T-cell (primary cell): Measurements from ENCODE around the gene GLTP. TPM values are rescaled to one million over a fixed set of nuclear protein-coding genes. Genes with fewer than 3 reads are reported as not detected.

Source experiments
- ATAC-seq, 4 experiments: fragments of 200-7000 bp in 3 of 4; fragments of 150-1000 bp in 1 of 4; cut with Tn5 transposase; replicated peaks in 1 of 4; 1 replicate in 3 of 4; 2 replicates in 1 of 4; pipeline ENCODE4 v1.10.0; 2021; ENCODE audit warnings: moderate library complexity in 3 of 4, mild to moderate bottlenecking in 2 of 4, moderate number of reproducible peaks in 1 of 4
- CTCF ChIA-PET, 2 donors: fragments of 300-600 bp; sonication (Branson Sonifier 250); formaldehyde crosslinking; loops; one replicate each; lab custom pipeline; 2022; ENCODE audit warnings: antibody characterized with exemption in 2 of 2; lab: Charles Lee
- POLR2A ChIA-PET, 2 donors: fragments of 300-600 bp; sonication (Branson Sonifier 250); formaldehyde crosslinking; loops; one replicate each; lab custom pipeline; 2022; ENCODE audit warnings: antibody characterized with exemption in 2 of 2; lab: Charles Lee
- DNase-seq, 35 experiments: peaks; one replicate each; pipeline versions ENCODE4 v3.0.0 to v3.0.0-alpha.2; 2013 to 2023
- H3K27ac ChIP-seq: one replicate; pipeline ENCODE4 v1.5.1; 2013; ENCODE audit warnings: low read length
- H3K27me3 ChIP-seq, 2 experiments: replicated peaks in 1 of 2; 1 replicate in 1 of 2; 2 replicates in 1 of 2; pipeline versions ENCODE4 v1.6.1 to v1.7.0; 2013; ENCODE audit warnings: low read length in 1 of 2, mixed read lengths in 1 of 2; ENCODE audit not compliant: control insufficient read depth in 2 of 2, insufficient read depth in 2 of 2; ENCODE audit errors: extremely low read depth in 1 of 2
- H3K36me3 ChIP-seq, 2 donors: 1 replicate in 1 of 2; 2 replicates in 1 of 2; pipeline versions ENCODE4 v1.6.1 to v1.7.0; 2013; ENCODE audit warnings: low read length in 1 of 2; ENCODE audit not compliant: control insufficient read depth in 2 of 2, insufficient read depth in 1 of 2; ENCODE audit errors: extremely low read depth in 1 of 2
- H3K4me1 ChIP-seq, 2 experiments: 1 replicate in 1 of 2; 2 replicates in 1 of 2; pipeline versions ENCODE4 v1.6.1 to v1.7.0; 2013; ENCODE audit warnings: low read length in 2 of 2, mixed read lengths in 1 of 2; ENCODE audit not compliant: insufficient read depth in 2 of 2, control insufficient read depth in 1 of 2; ENCODE audit errors: extremely low read depth in 1 of 2
- H3K4me3 ChIP-seq, 2 donors: 1 replicate in 1 of 2; 2 replicates in 1 of 2; pipeline versions ENCODE4 v1.5.1 to v1.7.0; 2013; ENCODE audit warnings: mild to moderate bottlenecking in 2 of 2, low read length in 1 of 2, moderate library complexity in 1 of 2; ENCODE audit not compliant: control insufficient read depth in 1 of 2; ENCODE audit errors: extremely low read depth in 1 of 2
- H3K9me3 ChIP-seq: 2 replicates; pipeline ENCODE4 v1.7.0; 2013
- H3K27ac Mint-ChIP-seq, 2 donors: one replicate each; pipeline ENCODE4 v1.8.0; 2020 to 2021; ENCODE audit warnings: mild to moderate bottlenecking in 2 of 2, mixed read lengths in 2 of 2
- H3K27me3 Mint-ChIP-seq, 2 donors: one replicate each; pipeline ENCODE4 v1.8.0; 2021 to 2022; ENCODE audit warnings: mixed read lengths in 2 of 2
- H3K36me3 Mint-ChIP-seq: one replicate; pipeline ENCODE4 v1.8.0; 2021; ENCODE audit warnings: mixed read lengths
- H3K4me1 Mint-ChIP-seq, 3 donors: one replicate each; pipeline ENCODE4 v1.8.0; 2020 to 2022; ENCODE audit warnings: mixed read lengths in 3 of 3, mild to moderate bottlenecking in 1 of 3
- H3K4me3 Mint-ChIP-seq, 3 donors: one replicate each; pipeline ENCODE4 v1.8.0; 2020 to 2022; ENCODE audit warnings: mild to moderate bottlenecking in 3 of 3, mixed read lengths in 3 of 3, moderate library complexity in 3 of 3
- H3K9me3 Mint-ChIP-seq, 3 donors: one replicate each; pipeline ENCODE4 v1.8.0; 2020 to 2022; ENCODE audit warnings: mixed read lengths in 3 of 3
- WGBS: methylation state at CpG from one replicate; pipeline ENCODE4 v1.1.5; 2013; ENCODE audit warnings: missing lambda C conversion rate; ENCODE audit not compliant: insufficient coverage; 5-methylcytosine and 5-hydroxymethylcytosine counted together
- total RNA-seq, 35 experiments: library from RNA in 6 of 35; stranded (reverse) in 6 of 35; fragments of 120-200 nt in 1 of 35; gene quantifications; one replicate each; pipeline versions ENCODE4 v1.2.1 to v1.2.4 and lab custom pipeline; 2013 to 2026

GLTP gene
- total RNA-seq, 5 donors from 2014 or later (not counting 1 experiment from before 2014, with no cell fraction given) = 22.0 to 29.5 (median 23.8) TPM

DNA sequence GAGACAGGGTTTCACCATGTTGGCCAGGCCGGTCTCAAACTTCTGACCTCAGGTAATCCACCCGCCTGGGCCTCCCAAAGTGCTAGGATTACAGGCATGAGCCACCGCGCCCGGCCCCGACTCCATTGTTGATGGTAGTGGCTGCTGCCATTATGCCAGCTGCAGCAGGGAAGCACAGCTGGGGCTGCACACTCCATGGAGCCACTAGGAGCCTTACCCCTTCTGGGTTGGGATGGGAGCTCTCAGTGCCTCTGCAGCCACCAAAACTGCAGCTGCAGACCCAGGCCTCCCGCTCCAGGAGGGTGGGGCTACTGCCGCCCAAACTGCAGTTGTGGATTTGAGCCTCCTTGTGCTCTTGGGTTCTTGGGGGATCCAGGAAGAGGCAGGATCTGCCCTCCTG is 45.7 kb upstream of the GLTP start:
- Mint-ChIP-seq H3K4me3 (no peak overlapping the region), H3K36me3 (peaks cover 20% of the 10 kb centered on the region), H3K27me3 (no peaks in the 10 kb centered on the region), H3K9me3 (no peaks in the 10 kb centered on the region), H3K27ac (no peak overlapping the region), H3K4me1 (peaks cover 0 to 3% (median 0%) of the 10 kb centered on the region in 3 donors)
- CTCF ChIA-PET = no interaction called here
- peaks cover 14 to 27% of the 10 kb centered on the region in 2 donors for H3K36me3 ChIP-seq
- H3K4me1 ChIP-seq = no peaks in the 10 kb centered on the region
- DNase-seq = no peak
- POLR2A ChIA-PET = no interaction called here
- H3K27ac ChIP-seq = no peak overlapping the region
- H3K4me3 ChIP-seq = no peak overlapping the region
- H3K9me3 ChIP-seq = no peaks in the 10 kb centered on the region
- ATAC-seq = no peak
- WGBS = 91% methylated on average over 7 of the region's 8 CpGs
- no peaks in the 10 kb centered on the region for H3K27me3 ChIP-seq

DNA sequence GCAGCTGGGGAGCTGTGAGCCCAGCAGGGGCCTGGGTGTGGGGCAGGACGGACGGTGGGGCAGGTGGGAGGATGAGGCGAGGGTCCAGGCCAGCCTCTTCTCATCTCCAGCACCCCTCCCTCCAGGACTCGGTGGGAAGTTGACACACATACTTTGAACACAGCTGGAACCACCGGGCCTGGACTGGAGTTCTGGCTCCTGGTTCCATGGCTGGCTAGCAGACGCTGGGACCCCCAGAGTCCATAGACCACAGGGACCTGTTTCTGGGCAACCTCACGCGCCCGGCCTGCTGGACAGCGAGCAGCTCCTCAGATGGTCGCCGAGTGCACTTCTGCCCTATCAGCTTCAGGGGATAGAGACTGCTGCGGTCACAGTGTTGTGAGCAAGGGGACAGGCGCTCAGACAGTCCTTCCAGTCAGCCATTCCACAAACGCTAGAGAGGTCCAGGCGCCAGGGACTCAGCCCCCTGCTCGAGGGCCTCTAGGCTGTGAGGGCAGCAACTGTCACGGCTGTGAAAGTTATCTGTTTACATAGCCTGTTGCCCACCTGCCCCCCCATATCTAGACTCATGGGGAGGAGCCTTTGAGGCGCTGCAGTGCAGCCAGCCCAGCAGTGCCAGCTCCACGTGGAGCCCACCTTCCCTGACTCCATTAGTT is 45.0 kb upstream of the GLTP start:
- Histone ChIP-seq H3K4me3 (no peak overlapping the region), H3K4me1 (no peaks in the 10 kb centered on the region), H3K27ac (no peak overlapping the region), H3K27me3 (no peaks in the 10 kb centered on the region), H3K9me3 (no peaks in the 10 kb centered on the region), H3K36me3 (peaks cover 12 to 27% of the 10 kb centered on the region in 2 donors)
- H3K4me1 Mint-ChIP-seq = peaks cover 0 to 3% (median 0%) of the 10 kb centered on the region in 3 donors
- no peak for DNase-seq
- no peaks in the 10 kb centered on the region for H3K9me3 Mint-ChIP-seq
- ChIA-PET POLR2A (no interaction called here), CTCF (no interaction called here)
- WGBS = 94% methylated on average over 13 of the region's 20 CpGs
- ATAC-seq = no peak
- no peak overlapping the region for H3K4me3 Mint-ChIP-seq
- H3K27ac Mint-ChIP-seq = no peak overlapping the region
- peaks cover 24% of the 10 kb centered on the region for H3K36me3 Mint-ChIP-seq
- no peaks in the 10 kb centered on the region for H3K27me3 Mint-ChIP-seq

DNA sequence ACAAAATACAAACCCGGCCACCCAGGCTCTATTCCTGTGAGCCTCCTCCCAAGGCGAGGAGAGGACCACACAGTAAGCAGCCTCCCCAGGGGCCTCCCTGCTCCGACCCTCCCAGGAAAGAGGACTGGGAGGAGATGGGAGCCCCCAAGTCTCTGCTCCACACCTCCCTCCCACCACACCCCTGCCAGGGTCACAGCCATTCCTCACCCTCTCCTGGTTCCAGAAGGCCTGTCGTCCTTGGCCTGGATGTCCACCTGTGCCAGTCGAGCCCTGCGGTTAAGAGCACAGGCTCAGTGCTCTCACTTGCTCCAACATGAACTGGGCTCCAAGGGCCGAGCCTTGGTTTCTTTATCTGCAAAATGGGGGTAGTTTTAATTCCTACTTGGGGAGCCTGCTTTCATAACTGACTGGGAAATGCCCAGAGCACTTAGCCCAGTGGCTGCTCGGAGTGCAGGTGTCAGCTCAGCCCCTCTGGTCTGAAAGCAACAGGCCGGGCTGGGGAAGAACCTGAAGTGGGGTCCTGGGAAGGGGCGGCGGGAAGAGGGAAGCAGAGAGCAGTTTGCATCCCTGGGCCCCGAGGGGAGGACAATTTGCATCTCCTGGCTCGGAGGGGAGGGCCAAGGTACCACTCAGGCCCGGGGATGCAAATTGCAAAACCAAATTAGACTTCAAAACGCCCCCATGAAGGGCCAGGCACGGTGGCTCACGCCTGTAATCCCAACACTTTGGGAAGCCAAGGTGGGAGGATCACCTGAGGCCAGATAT is 43.3 kb upstream of the GLTP start:
- H3K27me3 Mint-ChIP-seq = no peaks in the 10 kb centered on the region
- H3K27ac ChIP-seq = no peak overlapping the region
- no peaks in the 10 kb centered on the region for H3K27me3 ChIP-seq
- no peak overlapping the region for H3K4me3 ChIP-seq
- ChIA-PET CTCF (no interaction called here), POLR2A (interaction anchor here in 1 of 2 donors (0.7 kb wide), 1 partner anchor 130 kb away, joined by 5 read pairs; no protein-coding TSS in a partner anchor)
- no peak overlapping the region for H3K4me3 Mint-ChIP-seq
- H3K4me1 Mint-ChIP-seq = peaks cover 0 to 3% (median 0%) of the 10 kb centered on the region in 3 donors
- no peak overlapping the region for H3K27ac Mint-ChIP-seq
- ATAC-seq (no peak), DNase-seq (no peak)
- no peaks in the 10 kb centered on the region for H3K9me3 Mint-ChIP-seq
- peaks cover 15 to 34% of the 10 kb centered on the region in 2 donors for H3K36me3 ChIP-seq
- peaks cover 34% of the 10 kb centered on the region for H3K36me3 Mint-ChIP-seq
- no peaks in the 10 kb centered on the region for H3K4me1 ChIP-seq
- no peaks in the 10 kb centered on the region for H3K9me3 ChIP-seq
- WGBS = 85% methylated on average over 11 of the region's 17 CpGs

DNA sequence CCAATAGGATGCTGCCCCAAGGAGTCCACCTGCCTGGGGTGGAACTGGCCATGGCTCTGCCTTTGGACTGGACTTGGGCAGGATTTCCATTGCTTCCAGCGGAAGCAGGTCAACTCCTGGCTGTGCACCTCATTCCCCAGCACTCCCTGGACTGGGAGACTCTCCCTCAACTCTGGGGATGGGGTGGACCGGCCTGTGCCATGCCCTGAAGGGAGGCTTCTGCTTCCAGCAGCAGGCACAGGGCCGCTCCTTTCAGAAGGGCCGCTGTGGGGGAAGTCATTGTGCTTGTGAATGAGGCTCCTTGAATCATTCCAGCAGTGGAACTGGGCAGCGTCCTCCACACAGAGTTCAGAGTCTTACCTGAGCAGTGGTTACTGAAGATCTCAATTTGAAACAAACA is 42.7 kb upstream of the GLTP start:
- H3K9me3 Mint-ChIP-seq = no peaks in the 10 kb centered on the region
- peaks cover 38% of the 10 kb centered on the region for H3K36me3 Mint-ChIP-seq
- ATAC-seq (no peak), DNase-seq (no peak)
- no peak overlapping the region for H3K4me3 Mint-ChIP-seq
- Histone ChIP-seq H3K9me3 (no peaks in the 10 kb centered on the region), H3K27ac (no peak overlapping the region), H3K36me3 (peaks cover 13 to 40% of the 10 kb centered on the region in 2 donors), H3K27me3 (no peaks in the 10 kb centered on the region), H3K4me3 (no peak overlapping the region), H3K4me1 (no peaks in the 10 kb centered on the region)
- H3K27me3 Mint-ChIP-seq = no peaks in the 10 kb centered on the region
- ChIA-PET CTCF (no interaction called here), POLR2A (no interaction called here)
- 100% methylated on average over 1 of the region's 5 CpGs for WGBS
- H3K27ac Mint-ChIP-seq = no peak overlapping the region
- peaks cover 0 to 3% (median 0%) of the 10 kb centered on the region in 3 donors for H3K4me1 Mint-ChIP-seq

DNA sequence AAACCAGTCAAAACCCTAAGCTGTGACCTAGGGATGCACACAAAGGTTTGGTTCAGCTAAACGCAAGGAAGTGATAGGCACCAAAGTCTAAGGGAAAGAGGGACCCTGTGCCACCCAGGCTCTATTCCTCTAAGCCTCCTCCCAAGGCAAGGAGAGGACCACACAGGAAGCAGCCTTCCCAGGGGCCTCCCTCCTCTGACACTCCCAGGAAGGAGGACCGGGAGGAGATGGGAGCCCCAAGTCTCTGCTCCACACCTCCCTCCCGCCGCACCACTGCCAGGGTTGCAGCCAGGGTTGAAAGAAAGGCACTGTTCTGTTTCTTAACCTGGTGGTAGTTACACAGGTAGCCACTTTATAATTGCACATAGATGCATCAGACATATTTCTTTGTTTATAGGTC is 41.6 kb upstream of the GLTP start:
- no peaks in the 10 kb centered on the region for H3K9me3 ChIP-seq
- WGBS = no CpG with 5 or more reads among the region's 4 CpGs
- no peak overlapping the region for H3K27ac ChIP-seq
- H3K36me3 Mint-ChIP-seq = peaks cover 42% of the 10 kb centered on the region
- no peaks in the 10 kb centered on the region for H3K4me1 ChIP-seq
- ATAC-seq = no peak
- no peaks in the 10 kb centered on the region for H3K9me3 Mint-ChIP-seq
- no peaks in the 10 kb centered on the region for H3K27me3 Mint-ChIP-seq
- no peak for DNase-seq
- ChIA-PET CTCF (no interaction called here), POLR2A (interaction anchor here in 1 of 2 donors (0.6 kb wide), 1 partner anchor 51 kb away, joined by 4 read pairs; no protein-coding TSS in a partner anchor)
- no peak overlapping the region for H3K4me3 Mint-ChIP-seq
- H3K4me3 ChIP-seq = no peak overlapping the region
- no peak overlapping the region for H3K27ac Mint-ChIP-seq
- no peaks in the 10 kb centered on the region for H3K27me3 ChIP-seq
- H3K36me3 ChIP-seq = peaks cover 13 to 50% of the 10 kb centered on the region in 2 donors
- no peaks in the 10 kb centered on the region for H3K4me1 Mint-ChIP-seq

DNA sequence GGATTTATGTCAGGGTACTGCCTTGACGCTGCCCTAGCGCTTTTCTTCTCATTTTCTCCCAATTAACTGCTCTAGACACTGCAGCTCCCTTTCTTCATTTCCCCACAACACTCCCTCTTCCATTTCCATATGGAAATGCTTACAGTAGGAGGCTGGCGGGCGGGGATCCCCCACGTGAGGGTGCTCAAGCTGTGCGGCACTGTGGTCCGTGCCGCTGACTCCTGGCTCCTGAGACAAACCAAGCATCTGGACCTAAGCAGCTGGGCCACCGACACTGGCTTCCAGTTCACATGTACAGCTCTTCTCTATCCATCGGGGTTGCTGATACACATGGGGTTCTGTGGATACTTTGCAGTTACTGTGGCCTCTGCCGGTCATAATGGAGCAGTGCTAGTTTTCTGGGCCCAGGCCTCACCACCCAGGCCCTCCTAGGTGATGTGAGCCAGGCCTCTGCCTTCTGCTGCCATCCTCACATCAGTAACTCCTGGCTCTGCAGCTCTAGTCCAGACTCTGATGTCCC is 40.0 kb upstream of the GLTP start:
- ChIA-PET POLR2A (no interaction called here), CTCF (no interaction called here)
- 86% methylated on average over 9 of the region's 11 CpGs for WGBS
- Mint-ChIP-seq H3K4me1 (no peaks in the 10 kb centered on the region), H3K9me3 (no peaks in the 10 kb centered on the region), H3K36me3 (peaks cover 55% of the 10 kb centered on the region), H3K27ac (no peak overlapping the region), H3K27me3 (no peaks in the 10 kb centered on the region), H3K4me3 (no peak overlapping the region)
- no peak overlapping the region for H3K27ac ChIP-seq
- no peak overlapping the region for H3K4me3 ChIP-seq
- no peaks in the 10 kb centered on the region for H3K4me1 ChIP-seq
- DNase-seq (no peak), ATAC-seq (no peak)
- H3K9me3 ChIP-seq = no peaks in the 10 kb centered on the region
- H3K27me3 ChIP-seq = no peaks in the 10 kb centered on the region
- peaks cover 17 to 67% of the 10 kb centered on the region in 2 donors for H3K36me3 ChIP-seq
